ENCODE results near the gene PPTC7.
"Not testable (repeated sequence)": the region's sequence is repeated elsewhere in the genome, so short reads cannot be mapped to it uniquely, and the experiment has no call there.

The PPTC7 gene

GRCh38 chr12:110583137-110584059, at the start of gene PPTC7:
TSS of gene PPTC7 (minus strand) at chr12:110583318. CDS start at chr12:110583031, 287 bp downstream.
- FAIRE-seq = no peak

GRCh38 chr12:110627500-110628195, 44.5 kb upstream of the PPTC7 start:
- no peak for FAIRE-seq

GRCh38 chr12:110622582-110622981, 39.5 kb upstream of the PPTC7 start:
- no peak for FAIRE-seq

- no peak for FAIRE-seq
Measured at GRCh38 chr12:110619534-110619953, 36.4 kb upstream of the PPTC7 start.

GRCh38 chr12:110616471-110617115, 33.5 kb upstream of the PPTC7 start:
- no peak for FAIRE-seq

- FAIRE-seq = no peak
Measured at GRCh38 chr12:110615171-110615570, 32.1 kb upstream of the PPTC7 start.

GRCh38 chr12:110613771-110614684, 30.9 kb upstream of the PPTC7 start, which contains the start of gene TCTN1:
TSS of gene TCTN1 (plus strand) at chr12:110614129. CDS start at chr12:110614183, 54 bp downstream.
- peak; percentile 77 for FAIRE-seq

GRCh38 chr12:110613071-110613770, 30.1 kb upstream of the PPTC7 start:
- no peak for FAIRE-seq

GRCh38 chr12:110606253-110606611, 23.1 kb upstream of the PPTC7 start:
- FAIRE-seq = no peak

GRCh38 chr12:110602085-110602814, 19.1 kb upstream of the PPTC7 start:
- peak; percentile 8 for FAIRE-seq

- peak; percentile 80 for FAIRE-seq
Measured at GRCh38 chr12:110600254-110600653, 17.1 kb upstream of the PPTC7 start.

GRCh38 chr12:110599334-110599733, 16.2 kb upstream of the PPTC7 start:
- FAIRE-seq = no peak

GRCh38 chr12:110597885-110598284, 14.8 kb upstream of the PPTC7 start:
- FAIRE-seq = no peak

- FAIRE-seq = not testable (repeated sequence)
Measured at GRCh38 chr12:110592919-110593318, 9.8 kb upstream of the PPTC7 start.

GRCh38 chr12:110592078-110592477, 9.0 kb upstream of the PPTC7 start:
- no peak for FAIRE-seq

- FAIRE-seq = no peak
Measured at GRCh38 chr12:110591451-110592051, 8.4 kb upstream of the PPTC7 start.

GRCh38 chr12:110590806-110591326, 7.7 kb upstream of the PPTC7 start:
- no peak for FAIRE-seq

- FAIRE-seq = no peak
Measured at GRCh38 chr12:110590059-110590458, 6.9 kb upstream of the PPTC7 start.

GRCh38 chr12:110587102-110587501, 4.0 kb upstream of the PPTC7 start:
- not testable (repeated sequence) for FAIRE-seq

GRCh38 chr12:110585231-110585799, 2.2 kb upstream of the PPTC7 start:
- FAIRE-seq = no peak
